ENCODE data around the gene IFIT3. TPM values are rescaled to one million over a fixed set of nuclear protein-coding genes. Genes with fewer than 3 reads are reported as not detected.

IFIT3 gene
- total and polyA plus RNA-seq, 10 donors = 7.7 to 44.5 (median 24.6) TPM

DNA sequence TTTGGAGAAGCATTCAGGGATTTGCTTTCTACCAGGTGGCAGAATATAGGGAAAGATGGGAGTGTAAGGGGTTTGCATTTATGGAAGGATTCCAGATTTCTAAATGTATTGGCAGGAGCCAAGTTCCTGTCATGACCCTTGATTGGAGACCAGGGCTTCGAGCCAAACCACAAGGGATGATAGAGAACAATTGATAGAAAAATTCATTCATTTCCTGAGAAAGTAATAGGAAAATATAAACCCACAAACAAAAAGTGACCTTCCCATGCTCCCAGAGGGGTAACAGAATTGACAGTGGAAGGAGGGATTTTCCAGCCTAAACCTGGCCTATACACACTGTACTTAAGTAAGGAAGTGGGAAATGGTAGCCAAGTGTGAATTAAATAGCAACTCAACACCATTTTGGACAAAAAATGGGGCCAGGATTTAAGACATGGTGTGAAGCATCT lies 48.4 kb upstream of the IFIT3 start:
- no peaks in the 10 kb centered on the region for H3K9me3 ChIP-seq
- peaks cover 4 to 29% (median 15%) of the 10 kb centered on the region in 6 donors for H3K4me1 ChIP-seq
- H3K27ac ChIP-seq = peak overlapping the region in 6 of 8 donors; percentile 10 to 53 (median 25)
- H3K27me3 ChIP-seq (replicated peaks in 1 of 7) = no peaks in the 10 kb centered on the region
- intact Hi-C loops (cut with DNase I; ENCODE audit: low total_unique reads) = no loop called here
- no peak overlapping the region for H3K4me3 ChIP-seq
- WGBS, 5 donors = 24 to 63% (median 46%) methylated on average over 1 of the region's 1 CpG
- no peak for DNase-seq
- TF ChIP-seq, protein P1, sequence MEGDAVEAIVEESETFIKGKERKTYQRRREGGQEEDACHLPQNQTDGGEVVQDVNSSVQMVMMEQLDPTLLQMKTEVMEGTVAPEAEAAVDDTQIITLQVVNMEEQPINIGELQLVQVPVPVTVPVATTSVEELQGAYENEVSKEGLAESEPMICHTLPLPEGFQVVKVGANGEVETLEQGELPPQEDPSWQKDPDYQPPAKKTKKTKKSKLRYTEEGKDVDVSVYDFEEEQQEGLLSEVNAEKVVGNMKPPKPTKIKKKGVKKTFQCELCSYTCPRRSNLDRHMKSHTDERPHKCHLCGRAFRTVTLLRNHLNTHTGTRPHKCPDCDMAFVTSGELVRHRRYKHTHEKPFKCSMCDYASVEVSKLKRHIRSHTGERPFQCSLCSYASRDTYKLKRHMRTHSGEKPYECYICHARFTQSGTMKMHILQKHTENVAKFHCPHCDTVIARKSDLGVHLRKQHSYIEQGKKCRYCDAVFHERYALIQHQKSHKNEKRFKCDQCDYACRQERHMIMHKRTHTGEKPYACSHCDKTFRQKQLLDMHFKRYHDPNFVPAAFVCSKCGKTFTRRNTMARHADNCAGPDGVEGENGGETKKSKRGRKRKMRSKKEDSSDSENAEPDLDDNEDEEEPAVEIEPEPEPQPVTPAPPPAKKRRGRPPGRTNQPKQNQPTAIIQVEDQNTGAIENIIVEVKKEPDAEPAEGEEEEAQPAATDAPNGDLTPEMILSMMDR (IDR thresholded peaks at IDR 0.05 in 8 of 11, conservative IDR thresholded peaks at IDR 0.05 in 3 of 11) = no peak
- no peak for TF ChIP-seq POLR2A (IDR thresholded peaks at IDR 0.05)
- TF ChIP-seq POLR2AphosphoS5 (IDR thresholded peaks at IDR 0.05) = no peak
- H3K36me3 ChIP-seq = no peaks in the 10 kb centered on the region

DNA sequence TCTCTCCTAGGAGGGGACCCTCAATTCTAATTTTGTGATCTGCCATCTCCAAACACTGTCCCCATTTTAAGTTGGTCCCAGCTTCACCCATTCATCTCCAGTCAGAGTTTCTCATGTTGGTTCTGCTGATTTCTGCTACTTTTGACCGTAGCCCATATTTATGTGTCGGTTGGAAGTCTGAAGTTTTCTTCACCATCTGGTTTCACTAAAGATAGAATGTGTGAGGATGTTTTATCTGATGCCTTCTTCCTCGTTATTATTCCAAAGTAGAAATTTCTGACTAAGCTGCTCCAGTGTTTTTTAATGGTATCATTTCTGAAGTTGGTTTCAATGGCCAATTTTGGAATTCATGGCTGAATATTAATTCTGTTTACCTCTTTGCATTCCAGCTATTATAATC lies 47.3 kb upstream of the IFIT3 start:
- Histone ChIP-seq H3K4me3 (no peak overlapping the region), H3K27me3 (replicated peaks in 1 of 7) (no peaks in the 10 kb centered on the region), H3K9me3 (no peaks in the 10 kb centered on the region), H3K36me3 (no peaks in the 10 kb centered on the region), H3K4me1 (peaks cover 4 to 29% (median 16%) of the 10 kb centered on the region in 6 donors), H3K27ac (no peak overlapping the region)
- WGBS, 5 donors = 87 to 93% (median 91%) methylated on average over 3 of the region's 3 CpGs
- intact Hi-C loops (cut with DNase I; ENCODE audit: low total_unique reads) = no loop called here
- no peak for TF ChIP-seq POLR2AphosphoS5 (IDR thresholded peaks at IDR 0.05)
- TF ChIP-seq POLR2A (IDR thresholded peaks at IDR 0.05) = no peak
- TF ChIP-seq, protein P1 (IDR thresholded peaks at IDR 0.05 in 8 of 11, conservative IDR thresholded peaks at IDR 0.05 in 3 of 11) = no peak
- no peak for DNase-seq

GRCh38 chr10:89281606-89282395 lies 46.0 kb upstream of the IFIT3 start:
- Histone ChIP-seq H3K27me3 (replicated peaks in 1 of 7) (no peaks in the 10 kb centered on the region), H3K4me1 (peaks cover 4 to 29% (median 16%) of the 10 kb centered on the region in 6 donors), H3K36me3 (no peaks in the 10 kb centered on the region), H3K27ac (no peak overlapping the region), H3K9me3 (no peaks in the 10 kb centered on the region), H3K4me3 (no peak overlapping the region)
- 83 to 94% (median 86%) methylated on average over 4 of the region's 4 CpGs for WGBS, 5 donors
- intact Hi-C loops (cut with DNase I; ENCODE audit: low total_unique reads) = no loop called here
- DNase-seq = no peak
- no peak for TF ChIP-seq POLR2A (IDR thresholded peaks at IDR 0.05)
- TF ChIP-seq POLR2AphosphoS5 (IDR thresholded peaks at IDR 0.05) = no peak
- TF ChIP-seq, protein P1 (IDR thresholded peaks at IDR 0.05 in 8 of 11, conservative IDR thresholded peaks at IDR 0.05 in 3 of 11) = no peak
